ENCODE measurements around the gene CMKLR1.

DNA sequence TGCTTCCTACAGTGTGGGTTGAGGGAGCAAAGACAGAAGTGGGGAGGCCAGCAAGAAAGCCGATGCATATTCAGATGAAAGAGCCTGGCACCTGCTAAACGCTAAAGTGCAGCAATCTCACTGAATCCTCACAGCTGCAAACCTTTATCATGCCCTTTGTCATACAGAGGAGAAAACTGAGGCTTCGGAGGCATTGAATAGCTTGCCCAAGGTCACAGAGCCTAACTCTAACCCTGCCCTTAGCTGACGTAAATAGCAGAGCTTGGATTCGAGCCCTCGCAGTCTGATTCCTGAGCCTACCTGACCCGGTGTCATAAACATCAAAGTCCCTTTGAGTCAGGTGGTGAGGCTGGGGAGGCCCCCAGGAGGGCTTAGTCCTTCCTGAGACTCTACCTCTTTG, 54.9 kb downstream of the CMKLR1 start:
- TF ChIP-seq MYC (IDR thresholded peaks at IDR 0.05; ENCODE audit: insufficient read depth, insufficient read length, insufficient replicate concordance, low read length, severe bottlenecking) = no peak
- TF ChIP-seq POLR2A (IDR thresholded peaks at IDR 0.05; ENCODE audit: low read depth, low read length) = no peak
- no peak for TF ChIP-seq EZH2 (IDR thresholded peaks at IDR 0.05; ENCODE audit: borderline replicate concordance, control insufficient read depth, low read depth, low read length)
- TF ChIP-seq, protein P1, sequence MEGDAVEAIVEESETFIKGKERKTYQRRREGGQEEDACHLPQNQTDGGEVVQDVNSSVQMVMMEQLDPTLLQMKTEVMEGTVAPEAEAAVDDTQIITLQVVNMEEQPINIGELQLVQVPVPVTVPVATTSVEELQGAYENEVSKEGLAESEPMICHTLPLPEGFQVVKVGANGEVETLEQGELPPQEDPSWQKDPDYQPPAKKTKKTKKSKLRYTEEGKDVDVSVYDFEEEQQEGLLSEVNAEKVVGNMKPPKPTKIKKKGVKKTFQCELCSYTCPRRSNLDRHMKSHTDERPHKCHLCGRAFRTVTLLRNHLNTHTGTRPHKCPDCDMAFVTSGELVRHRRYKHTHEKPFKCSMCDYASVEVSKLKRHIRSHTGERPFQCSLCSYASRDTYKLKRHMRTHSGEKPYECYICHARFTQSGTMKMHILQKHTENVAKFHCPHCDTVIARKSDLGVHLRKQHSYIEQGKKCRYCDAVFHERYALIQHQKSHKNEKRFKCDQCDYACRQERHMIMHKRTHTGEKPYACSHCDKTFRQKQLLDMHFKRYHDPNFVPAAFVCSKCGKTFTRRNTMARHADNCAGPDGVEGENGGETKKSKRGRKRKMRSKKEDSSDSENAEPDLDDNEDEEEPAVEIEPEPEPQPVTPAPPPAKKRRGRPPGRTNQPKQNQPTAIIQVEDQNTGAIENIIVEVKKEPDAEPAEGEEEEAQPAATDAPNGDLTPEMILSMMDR (IDR thresholded peaks at IDR 0.05 in 2 of 3, conservative IDR thresholded peaks at IDR 0.05 in 1 of 3; ENCODE audit: control insufficient read depth in 2 of 3, extremely low read depth in 1 of 3, insufficient read depth in 1 of 3, low read depth in 3 of 3, low read length in 3 of 3) = no peak
- no peak for TF ChIP-seq GATAD2B (conservative IDR thresholded peaks at IDR 0.05; ENCODE audit: low read depth)
- no peak for TF ChIP-seq NR2F1 (conservative IDR thresholded peaks at IDR 0.05)
